Nephron progenitor cell (in vitro differentiated cells): ENCODE measurements around the gene FAM234A.
"Not testable (repeated sequence)": the region's sequence is repeated elsewhere in the genome, so short reads cannot be mapped to it uniquely, and the experiment has no call there.

Experiments
- DNase-seq: peaks from one replicate; pipeline ENCODE4 v3.0.0; 2021
- H3K27ac Mint-ChIP-seq: 2 replicates; pipeline ENCODE4 v1.8.0; 2021; ENCODE audit warnings: mild to moderate bottlenecking, moderate library complexity, mixed read lengths
- H3K27me3 Mint-ChIP-seq: 2 replicates; pipeline ENCODE4 v1.8.0; 2021; ENCODE audit warnings: mild to moderate bottlenecking, low read depth, mixed read lengths; ENCODE audit not compliant: poor library complexity
- H3K36me3 Mint-ChIP-seq: 2 replicates; pipeline ENCODE4 v1.8.0; 2021; ENCODE audit warnings: low read depth, mixed read lengths
- H3K4me1 Mint-ChIP-seq: 2 replicates; pipeline ENCODE4 v1.8.0; 2021; ENCODE audit warnings: mixed read lengths
- H3K4me3 Mint-ChIP-seq: 2 replicates; pipeline ENCODE4 v1.8.0; 2021; ENCODE audit warnings: mild to moderate bottlenecking, moderate library complexity, mixed read lengths
- H3K9me3 Mint-ChIP-seq: 2 replicates; pipeline ENCODE4 v1.8.0; 2021; ENCODE audit warnings: mild to moderate bottlenecking, moderate library complexity, mixed read lengths
- TF ChIP-seq, protein P1 (sequence below): fragments of 200-600 bp; sonication (generic); IDR thresholded peaks from 2 replicates; pipeline ENCODE4 v1.5.0; 2021; ENCODE audit warnings: antibody characterized with exemption

The FAM234A gene

GRCh38 chr16:228852-229730, 5.5 kb upstream of the FAM234A start, which contains the start of gene LUC7L:
TSS of gene LUC7L (minus strand) at chr16:229449. CDS start at chr16:229339, 110 bp downstream.
- peak within 1 kb of the TSS; percentile 95 for H3K27ac Mint-ChIP-seq
- peak; percentile 90 for DNase-seq
- H3K36me3 Mint-ChIP-seq = peaks cover 33% of the 10 kb centered on the region
- H3K4me1 Mint-ChIP-seq = peaks cover 38% of the 10 kb centered on the region
- H3K9me3 Mint-ChIP-seq = no peaks in the 10 kb centered on the region
- H3K4me3 Mint-ChIP-seq = peak within 1 kb of the TSS; percentile 96
- H3K27me3 Mint-ChIP-seq = no peaks in the 10 kb centered on the region
- TF ChIP-seq, protein P1, sequence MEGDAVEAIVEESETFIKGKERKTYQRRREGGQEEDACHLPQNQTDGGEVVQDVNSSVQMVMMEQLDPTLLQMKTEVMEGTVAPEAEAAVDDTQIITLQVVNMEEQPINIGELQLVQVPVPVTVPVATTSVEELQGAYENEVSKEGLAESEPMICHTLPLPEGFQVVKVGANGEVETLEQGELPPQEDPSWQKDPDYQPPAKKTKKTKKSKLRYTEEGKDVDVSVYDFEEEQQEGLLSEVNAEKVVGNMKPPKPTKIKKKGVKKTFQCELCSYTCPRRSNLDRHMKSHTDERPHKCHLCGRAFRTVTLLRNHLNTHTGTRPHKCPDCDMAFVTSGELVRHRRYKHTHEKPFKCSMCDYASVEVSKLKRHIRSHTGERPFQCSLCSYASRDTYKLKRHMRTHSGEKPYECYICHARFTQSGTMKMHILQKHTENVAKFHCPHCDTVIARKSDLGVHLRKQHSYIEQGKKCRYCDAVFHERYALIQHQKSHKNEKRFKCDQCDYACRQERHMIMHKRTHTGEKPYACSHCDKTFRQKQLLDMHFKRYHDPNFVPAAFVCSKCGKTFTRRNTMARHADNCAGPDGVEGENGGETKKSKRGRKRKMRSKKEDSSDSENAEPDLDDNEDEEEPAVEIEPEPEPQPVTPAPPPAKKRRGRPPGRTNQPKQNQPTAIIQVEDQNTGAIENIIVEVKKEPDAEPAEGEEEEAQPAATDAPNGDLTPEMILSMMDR = no peak

- peak overlapping the region; percentile 43 for H3K27ac Mint-ChIP-seq
- peak overlapping the region; percentile 96 for H3K4me3 Mint-ChIP-seq
- no peaks in the 10 kb centered on the region for H3K9me3 Mint-ChIP-seq
- no peaks in the 10 kb centered on the region for H3K27me3 Mint-ChIP-seq
- no peak for DNase-seq
- H3K36me3 Mint-ChIP-seq = peaks cover 31% of the 10 kb centered on the region
- TF ChIP-seq, protein P1 = no peak
- peaks cover 42% of the 10 kb centered on the region for H3K4me1 Mint-ChIP-seq
Measured at GRCh38 chr16:229731-230281, 4.8 kb upstream of the FAM234A start.

DNA sequence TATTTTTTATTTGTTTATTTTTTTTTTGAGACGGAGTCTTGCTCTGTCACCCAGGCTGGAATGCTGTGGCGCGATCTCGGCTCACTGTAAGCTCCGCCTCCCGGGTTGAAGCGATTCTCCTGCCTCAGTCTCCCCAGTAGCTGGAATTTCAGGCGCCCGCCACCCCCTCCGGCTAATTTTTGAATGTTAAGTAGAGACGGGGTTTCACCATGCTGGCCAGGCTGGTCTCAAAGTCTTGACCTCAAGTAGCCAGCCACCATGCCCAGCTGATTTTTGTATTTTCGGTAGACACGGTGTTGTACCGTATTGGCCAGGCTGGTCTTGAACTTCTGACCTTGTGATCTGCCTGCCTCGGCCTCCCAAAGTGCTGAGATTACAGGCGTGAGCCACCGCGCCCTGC, 4.3 kb upstream of the FAM234A start:
- not testable (repeated sequence) for H3K4me3 Mint-ChIP-seq, H3K27me3 Mint-ChIP-seq
- H3K4me1 Mint-ChIP-seq = peaks cover 46% of the 10 kb centered on the region

DNA sequence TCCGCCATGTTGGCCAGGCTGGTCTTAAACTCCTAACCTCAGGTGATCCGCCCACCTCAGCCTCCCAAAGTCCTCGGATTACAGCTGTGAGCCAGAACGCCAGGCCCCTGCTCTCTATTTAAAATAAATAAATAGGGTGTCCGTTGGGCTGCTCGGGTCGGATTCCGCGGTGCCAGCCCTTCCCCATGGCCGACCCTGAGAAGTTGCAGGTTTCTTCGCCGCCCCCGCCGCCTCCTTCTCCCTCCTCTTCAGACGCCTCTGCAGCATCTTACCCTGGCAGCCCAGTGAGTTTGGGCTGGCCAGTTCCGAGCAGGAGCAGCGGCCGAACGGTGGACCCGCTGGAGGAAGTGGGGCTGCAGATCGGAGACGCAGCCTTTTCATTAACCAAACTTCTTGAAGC, 3.7 kb upstream of the FAM234A start:
- Mint-ChIP-seq H3K27me3 (no peaks in the 10 kb centered on the region), H3K9me3 (peaks cover 3% of the 10 kb centered on the region), H3K36me3 (peaks cover 26% of the 10 kb centered on the region), H3K4me3 (no peak overlapping the region), H3K27ac (no peak overlapping the region), H3K4me1 (peaks cover 46% of the 10 kb centered on the region)
- DNase-seq = no peak
- TF ChIP-seq, protein P1 = no peak

More for the DNA sequence above, 4.3 kb upstream of the FAM234A start:
- not testable (repeated sequence) for DNase-seq, H3K27ac Mint-ChIP-seq, H3K9me3 Mint-ChIP-seq
- H3K36me3 Mint-ChIP-seq = peaks cover 28% of the 10 kb centered on the region

DNA sequence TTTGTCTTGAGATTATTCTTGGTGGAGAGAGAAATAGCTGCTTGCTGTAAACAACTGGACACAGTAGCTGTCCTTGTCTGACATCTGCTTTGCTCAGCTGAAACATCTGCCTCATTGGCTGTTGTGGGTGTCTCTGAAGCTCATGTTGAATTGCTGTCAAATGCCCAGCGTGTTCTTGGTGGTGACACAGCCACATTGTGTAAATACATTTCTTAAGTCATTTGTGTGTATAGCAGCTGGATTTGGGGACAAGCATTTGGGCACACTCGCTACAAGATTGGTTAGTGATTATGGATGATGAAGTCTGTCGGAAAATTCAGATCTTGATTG, 5.3 kb downstream of the FAM234A start:
- no peaks in the 10 kb centered on the region for H3K27me3 Mint-ChIP-seq
- TF ChIP-seq, protein P1 = no peak
- peaks cover 19% of the 10 kb centered on the region for H3K4me1 Mint-ChIP-seq
- H3K36me3 Mint-ChIP-seq = peaks cover 31% of the 10 kb centered on the region
- peak overlapping the region; percentile 60 for H3K27ac Mint-ChIP-seq
- peaks cover 6% of the 10 kb centered on the region for H3K9me3 Mint-ChIP-seq
- no peak overlapping the region for H3K4me3 Mint-ChIP-seq
- DNase-seq = no peak

DNA sequence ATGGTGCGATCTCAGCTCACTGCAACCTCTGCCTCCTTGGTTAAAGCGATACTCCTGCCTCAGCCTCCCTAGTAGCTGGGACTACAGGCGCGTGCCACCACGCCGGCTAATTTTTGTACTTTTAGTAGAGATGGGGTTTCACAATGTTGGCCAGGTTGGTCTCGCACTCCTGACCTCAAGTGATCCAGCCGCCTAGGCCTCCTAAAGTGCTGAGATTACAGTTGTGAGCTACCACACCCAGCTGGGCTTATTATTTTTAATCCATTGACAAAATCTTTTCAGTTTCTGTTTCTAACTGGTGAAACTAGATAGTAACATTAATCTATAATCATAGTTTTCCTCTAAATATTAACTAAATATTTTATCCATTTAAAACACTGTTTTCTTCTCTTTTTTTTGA, 5.9 kb downstream of the FAM234A start:
- TF ChIP-seq, protein P1 = no peak
- peaks cover 4% of the 10 kb centered on the region for H3K9me3 Mint-ChIP-seq
- DNase-seq = no peak
- H3K4me1 Mint-ChIP-seq = peaks cover 13% of the 10 kb centered on the region
- peaks cover 34% of the 10 kb centered on the region for H3K36me3 Mint-ChIP-seq
- peaks cover 3% of the 10 kb centered on the region for H3K27me3 Mint-ChIP-seq
- H3K27ac Mint-ChIP-seq = no peak overlapping the region
- no peak overlapping the region for H3K4me3 Mint-ChIP-seq
